VCaP (cell line): ENCODE data around the gene SLC25A47.
"Not testable (repeated sequence)": the region's sequence is repeated elsewhere in the genome, so short reads cannot be mapped to it uniquely, and the experiment has no call there.

Source experiments
- H3K27ac ChIP-seq: fragments of 450-650 bp; 2 replicates; pipeline ENCODE4 v1.5.1; 2017
- TF ChIP-seq, protein P1 (sequence below): fragments of 450-650 bp; conservative IDR thresholded peaks from 2 replicates; pipeline ENCODE4 v1.5.1; 2017; ENCODE audit warnings: mild to moderate bottlenecking, moderate library complexity

SLC25A47 gene

GRCh38 chr14:100287202-100287997, 35.7 kb upstream of the SLC25A47 start:
- TF ChIP-seq, protein P1, sequence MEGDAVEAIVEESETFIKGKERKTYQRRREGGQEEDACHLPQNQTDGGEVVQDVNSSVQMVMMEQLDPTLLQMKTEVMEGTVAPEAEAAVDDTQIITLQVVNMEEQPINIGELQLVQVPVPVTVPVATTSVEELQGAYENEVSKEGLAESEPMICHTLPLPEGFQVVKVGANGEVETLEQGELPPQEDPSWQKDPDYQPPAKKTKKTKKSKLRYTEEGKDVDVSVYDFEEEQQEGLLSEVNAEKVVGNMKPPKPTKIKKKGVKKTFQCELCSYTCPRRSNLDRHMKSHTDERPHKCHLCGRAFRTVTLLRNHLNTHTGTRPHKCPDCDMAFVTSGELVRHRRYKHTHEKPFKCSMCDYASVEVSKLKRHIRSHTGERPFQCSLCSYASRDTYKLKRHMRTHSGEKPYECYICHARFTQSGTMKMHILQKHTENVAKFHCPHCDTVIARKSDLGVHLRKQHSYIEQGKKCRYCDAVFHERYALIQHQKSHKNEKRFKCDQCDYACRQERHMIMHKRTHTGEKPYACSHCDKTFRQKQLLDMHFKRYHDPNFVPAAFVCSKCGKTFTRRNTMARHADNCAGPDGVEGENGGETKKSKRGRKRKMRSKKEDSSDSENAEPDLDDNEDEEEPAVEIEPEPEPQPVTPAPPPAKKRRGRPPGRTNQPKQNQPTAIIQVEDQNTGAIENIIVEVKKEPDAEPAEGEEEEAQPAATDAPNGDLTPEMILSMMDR, result no peak
- no peak overlapping the region for H3K27ac ChIP-seq

- H3K27ac ChIP-seq, result not testable (repeated sequence)
Measured at GRCh38 chr14:100287998-100288295, 35.2 kb upstream of the SLC25A47 start.

- H3K27ac ChIP-seq, result no peak overlapping the region
- TF ChIP-seq, protein P1, result no peak
Measured at GRCh38 chr14:100288382-100289185, 34.6 kb upstream of the SLC25A47 start.

- H3K27ac ChIP-seq, result no peak overlapping the region
- TF ChIP-seq, protein P1, result no peak
Measured at GRCh38 chr14:100289916-100290606, 33.1 kb upstream of the SLC25A47 start.

- H3K27ac ChIP-seq, result no peak overlapping the region
- TF ChIP-seq, protein P1, result no peak
Measured at GRCh38 chr14:100290607-100291304, 32.4 kb upstream of the SLC25A47 start.

DNA sequence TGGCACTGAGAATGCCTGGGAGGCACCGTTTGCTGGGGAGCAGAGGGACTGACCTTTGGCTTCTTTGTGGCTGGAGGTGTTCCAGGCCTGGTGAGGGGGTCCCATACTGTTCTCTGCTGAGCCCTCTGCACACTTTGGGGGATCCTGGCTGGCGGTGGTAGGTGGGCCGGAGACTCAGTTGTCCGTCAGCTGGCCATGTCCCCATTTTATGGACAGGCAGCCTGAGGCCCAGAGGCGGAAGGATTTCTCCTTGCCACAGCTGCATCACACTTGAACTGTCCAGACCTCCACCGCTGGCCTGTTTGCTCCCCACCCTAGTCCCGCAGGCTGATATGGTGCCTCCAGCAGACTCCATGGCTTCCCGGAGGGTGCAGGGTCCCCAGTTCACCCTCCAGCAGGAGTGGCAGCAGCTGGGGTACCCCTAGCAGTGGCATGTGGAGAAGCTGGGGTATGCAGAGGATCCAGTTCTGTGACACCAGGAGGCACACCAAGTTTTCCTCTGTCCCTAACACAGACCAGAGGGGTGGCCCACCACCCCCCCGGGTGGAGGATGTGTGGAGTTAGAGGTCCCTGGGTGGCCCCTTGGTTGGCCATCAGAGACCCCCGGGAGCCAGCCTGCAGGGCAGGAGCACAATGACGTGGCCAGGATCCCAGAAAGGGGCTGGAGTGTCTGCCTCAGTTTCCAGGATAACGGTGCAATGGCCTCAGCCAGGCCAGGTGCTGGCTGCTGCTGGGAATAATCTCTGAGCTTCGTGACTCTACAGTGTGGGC, 31.6 kb upstream of the SLC25A47 start:
- no peak overlapping the region for H3K27ac ChIP-seq
- TF ChIP-seq, protein P1, result no peak

- TF ChIP-seq, protein P1, result no peak
- H3K27ac ChIP-seq, result no peak overlapping the region
Measured at GRCh38 chr14:100292301-100292775, 30.8 kb upstream of the SLC25A47 start.
